HCT116 (cell line): ENCODE results near the gene NHSL1. TPM values are rescaled to one million over a fixed set of nuclear protein-coding genes. Genes with fewer than 3 reads are reported as not detected.

Experiments used
- ATAC-seq: fragments of 200-7000 bp; cut with Tn5 transposase; 2 replicates; pipeline ENCODE4 v1.9.1; 2020; ENCODE audit warnings: mild to moderate bottlenecking, moderate library complexity
- BruUV-seq: library from RNA; stranded (reverse); fragments of 400-500 nt; replicated peaks from 2 replicates; lab custom pipeline; 2021; lab: Mats Ljungman, UMichigan
- CTCF ChIA-PET: fragments of 300-600 bp; sonication (Branson Sonifier 250); formaldehyde crosslinking; loops from one replicate; lab custom pipeline; 2021; ENCODE audit warnings: antibody characterized with exemption; lab: Charles Lee
- POLR2A ChIA-PET: fragments of 300-600, 350-600 bp; sonication (Branson Sonifier 250); formaldehyde crosslinking; loops from one replicate; lab custom pipeline; 2021; ENCODE audit warnings: antibody characterized with exemption; lab: Charles Lee
- RAD21 ChIA-PET, 2 experiments: fragments of 300-600 bp; sonication (Branson Sonifier 250); formaldehyde crosslinking; loops; one replicate each; lab custom pipeline; 2023; ENCODE audit warnings: low total read pairs in 2 of 2; ENCODE audit not compliant: uncharacterized antibody in 2 of 2, unreplicated experiment in 2 of 2, low non-redundant PET in 1 of 2; lab: Charles Lee
- DNase-seq: peaks from one replicate; pipeline ENCODE4 v3.0.0-alpha.2; 2010; ENCODE audit warnings: low read depth, low spot score
- H2AFZ ChIP-seq: fragments of 200-600 bp; shearing (Covaris generic), sonication (generic); 2 replicates; pipeline ENCODE4 v1.6.1; 2017; ENCODE audit warnings: low read depth, mixed run types, mixed read lengths, antibody characterized with exemption, low read length; ENCODE audit not compliant: poor library complexity, severe bottlenecking
- H3K27ac ChIP-seq: 2 replicates; pipeline ENCODE4 v1.5.1; 2012; ENCODE audit warnings: low read depth, low read length
- H3K27me3 ChIP-seq: fragments of 200-600 bp; sonication (generic); 2 replicates; pipeline ENCODE4 v1.6.1; 2016; ENCODE audit warnings: mixed run types, low read length, mixed read lengths; ENCODE audit not compliant: insufficient read depth
- H3K36me3 ChIP-seq, 2 experiments: fragments of 200-500 bp in 1 of 2; fragments of 200-600 bp in 1 of 2; sonication (Bioruptor generic) in 1 of 2; sonication (generic) in 1 of 2; 2 replicates each; pipeline versions ENCODE4 v1.5.1 to v1.6.1; 2014 to 2016; ENCODE audit warnings: low read length in 2 of 2, inconsistent platforms in 1 of 2, mixed read lengths in 1 of 2, mixed run types in 1 of 2; ENCODE audit not compliant: insufficient read depth in 2 of 2, control insufficient read depth in 1 of 2
- H3K4me1 ChIP-seq, 2 experiments: fragments of 200-600 bp in 1 of 2; sonication (generic) in 1 of 2; 2 replicates each; pipeline versions ENCODE4 v1.5.1 to v1.6.1; 2012 to 2017; ENCODE audit warnings: low read length in 2 of 2, inconsistent platforms in 1 of 2, mild to moderate bottlenecking in 1 of 2, mixed read lengths in 1 of 2, mixed run types in 1 of 2, moderate library complexity in 1 of 2; ENCODE audit not compliant: insufficient read depth in 2 of 2, control insufficient read depth in 1 of 2
- H3K4me2 ChIP-seq: fragments of 200-600 bp; sonication (generic); 2 replicates; pipeline ENCODE4 v1.6.1; 2017; ENCODE audit warnings: mixed run types, low read length, mixed read lengths
- H3K4me3 ChIP-seq, 2 experiments: fragments of 200-600 bp in 1 of 2; sonication (generic) in 1 of 2; replicated peaks in 1 of 2; 2 replicates each; pipeline ENCODE4 v1.5.1; 2011 to 2016; ENCODE audit warnings: low read length in 2 of 2, control low read depth in 1 of 2, low read depth in 1 of 2, mild to moderate bottlenecking in 1 of 2, mixed read lengths in 1 of 2, mixed run types in 1 of 2
- H3K79me2 ChIP-seq: fragments of 200-600 bp; sonication (generic); 2 replicates; pipeline ENCODE4 v1.6.1; 2017; ENCODE audit warnings: mild to moderate bottlenecking, mixed run types, low read length, moderate library complexity, mixed read lengths; ENCODE audit not compliant: insufficient read depth
- H3K9ac ChIP-seq: fragments of 200-600 bp; sonication (generic); 2 replicates; pipeline ENCODE4 v1.6.1; 2016; ENCODE audit warnings: low read length, mixed read lengths
- H3K9me2 ChIP-seq: fragments of 200-600 bp; sonication (generic), shearing (Covaris generic); 2 replicates; pipeline ENCODE4 v1.6.1; 2017; ENCODE audit warnings: mixed run types, mild to moderate bottlenecking, moderate library complexity; ENCODE audit not compliant: insufficient read depth
- H3K9me3 ChIP-seq, 2 experiments: fragments of 200-500 bp in 1 of 2; fragments of 200-600 bp in 1 of 2; sonication (Bioruptor generic) in 1 of 2; sonication (generic) in 1 of 2; 2 replicates each; pipeline ENCODE4 v1.6.1; 2014 to 2017; ENCODE audit warnings: low read length in 2 of 2, mixed read lengths in 2 of 2, inconsistent platforms in 1 of 2, low read depth in 1 of 2, mild to moderate bottlenecking in 1 of 2, mixed run types in 1 of 2, moderate library complexity in 1 of 2; ENCODE audit not compliant: control insufficient read depth in 1 of 2, insufficient read depth in 1 of 2
- H4K20me1 ChIP-seq: fragments of 200-600 bp; sonication (generic), shearing (Covaris generic); 2 replicates; pipeline ENCODE4 v1.6.1; 2017; ENCODE audit warnings: mixed run types, mild to moderate bottlenecking, moderate library complexity; ENCODE audit not compliant: insufficient read depth
- CEBPB ChIP-seq: IDR thresholded peaks from 2 replicates; pipeline ENCODE4 v1.6.1; 2012; ENCODE audit warnings: low read depth
- CTCF ChIP-seq, 3 experiments: fragments of 200-600 bp in 1 of 3; sonication (generic) in 1 of 3; IDR thresholded peaks in 2 of 3; conservative IDR thresholded peaks in 1 of 3; 2 replicates each; pipeline ENCODE4 v1.5.1; 2012 to 2017; ENCODE audit warnings: low read depth in 2 of 3, low read length in 2 of 3, antibody characterized with exemption in 1 of 3, borderline replicate concordance in 1 of 3, control low read depth in 1 of 3, mild to moderate bottlenecking in 1 of 3, mixed read lengths in 1 of 3, mixed run types in 1 of 3, moderate library complexity in 1 of 3; ENCODE audit not compliant: insufficient read depth in 1 of 3
- EGR1 ChIP-seq: IDR thresholded peaks from 2 replicates; pipeline ENCODE4 v1.6.1; 2012; ENCODE audit warnings: low read depth
- ELF1 ChIP-seq: IDR thresholded peaks from 2 replicates; pipeline ENCODE4 v1.6.1; 2012; ENCODE audit warnings: low read depth, borderline replicate concordance
- EZH2 ChIP-seq: fragments of 200-600 bp; sonication (generic); IDR thresholded peaks from 2 replicates; pipeline ENCODE4 v1.6.1; 2017; ENCODE audit warnings: antibody characterized with exemption, mixed run types
- SIN3A ChIP-seq: IDR thresholded peaks from 2 replicates; pipeline ENCODE4 v1.6.1; 2012; ENCODE audit warnings: low read depth
- TCF7L2 ChIP-seq: IDR thresholded peaks from 2 replicates; pipeline ENCODE4 v1.7.0; 2011; ENCODE audit warnings: borderline replicate concordance, inconsistent platforms; ENCODE audit not compliant: insufficient read depth, insufficient read length; ENCODE audit errors: extremely low read depth
- YY1 ChIP-seq: IDR thresholded peaks from 2 replicates; pipeline ENCODE4 v1.6.1; 2011; ENCODE audit warnings: low read length, low read depth, moderate library complexity, mild to moderate bottlenecking; ENCODE audit not compliant: insufficient replicate concordance; ENCODE audit errors: extremely low read depth
- ZFX ChIP-seq: fragments of 450-650 bp; IDR thresholded peaks from 2 replicates; pipeline ENCODE4 v1.6.1; 2017
- ZNF274 ChIP-seq: fragments of 200-500 bp; sonication (Bioruptor generic); IDR thresholded peaks from 2 replicates; pipeline ENCODE4 v1.6.1; 2014; ENCODE audit warnings: mild to moderate bottlenecking, low read depth, low read length, inconsistent platforms
- intact Hi-C: fragments of 100-400 bp; cut with micrococcal nuclease; formaldehyde crosslinking; loops from 2 replicates; pipeline ENCODE4 v1.10.0; 2022
- total RNA-seq: library from RNA; stranded (reverse); gene quantifications from one replicate; pipeline ENCODE4 v1.2.1, GENCODE V29; 2021; ENCODE audit not compliant: unreplicated experiment

NHSL1 gene
- total RNA-seq, 1 experiment from 2014 or later = 15.4 TPM

- H3K36me3 ChIP-seq = no peaks in the 10 kb centered on the region
- no peaks in the 10 kb centered on the region for H3K27me3 ChIP-seq
- ATAC-seq (no peak), DNase-seq (no peak)
- H3K9me3 ChIP-seq = no peaks in the 10 kb centered on the region
- no peak overlapping the region for H3K27ac ChIP-seq
- H4K20me1 ChIP-seq = no peaks in the 10 kb centered on the region
- RAD21 ChIA-PET = no interaction called here
- H3K9ac ChIP-seq = no peak overlapping the region
- no peaks in the 10 kb centered on the region; the same call in 1 of the 2 replicates for H3K9me2 ChIP-seq
- no peak overlapping the region for H3K4me3 ChIP-seq
- intact Hi-C loops = no loop called here
- POLR2A ChIA-PET = no interaction called here
- H3K4me1 ChIP-seq = peaks cover 8 to 17% of the 10 kb centered on the region in 2 experiments; a peak in 3 of 4 replicates
- CTCF ChIA-PET = no interaction called here
- BruUV-seq = no TSS peak
- no peaks in the 10 kb centered on the region; the same call in 1 of the 2 replicates for H3K79me2 ChIP-seq
- TF ChIP-seq YY1 = no peak
- no peak for TF ChIP-seq CEBPB
- no peak for TF ChIP-seq ELF1
- TF ChIP-seq ZFX = no peak
- no peak for TF ChIP-seq EGR1
- no peak for TF ChIP-seq TCF7L2
- no peak for TF ChIP-seq ZNF274
- TF ChIP-seq SIN3A = no peak
- TF ChIP-seq CTCF (IDR thresholded peaks at IDR 0.05 in 2 of 3, conservative IDR thresholded peaks at IDR 0.05 in 1 of 3; ENCODE audit: borderline replicate concordance in 1 of 3, insufficient read depth in 1 of 3, low read depth in 2 of 3, low read length in 2 of 3) = no peak
- no peak for TF ChIP-seq EZH2
- no peak overlapping the region for H3K4me2 ChIP-seq
- no peak overlapping the region for H2AFZ ChIP-seq
Observed at GRCh38 chr6:138400326-138400725, 99.0 kb downstream of the NHSL1 start.
